Peyer's patch (tissue), 4 donors: ENCODE data around the gene NXPH2.

Experiments
- POLR2A ChIP-seq, 2 donors: fragments of 450-650 bp; IDR thresholded peaks; one replicate each; pipeline ENCODE4 v1.5.1; 2017; ENCODE audit warnings: antibody characterized with exemption in 2 of 2, mild to moderate bottlenecking in 2 of 2, moderate library complexity in 2 of 2
- TF ChIP-seq, protein P1 (sequence below), 6 experiments: fragments of 450-650 bp in 4 of 6; fragments of 200-600 bp in 2 of 6; sonication (generic) in 1 of 6; IDR thresholded peaks; one replicate each; pipeline ENCODE4 v1.5.1; 2017 to 2019; ENCODE audit warnings: antibody characterized with exemption in 6 of 6, mild to moderate bottlenecking in 3 of 6, moderate library complexity in 1 of 6

DNA sequence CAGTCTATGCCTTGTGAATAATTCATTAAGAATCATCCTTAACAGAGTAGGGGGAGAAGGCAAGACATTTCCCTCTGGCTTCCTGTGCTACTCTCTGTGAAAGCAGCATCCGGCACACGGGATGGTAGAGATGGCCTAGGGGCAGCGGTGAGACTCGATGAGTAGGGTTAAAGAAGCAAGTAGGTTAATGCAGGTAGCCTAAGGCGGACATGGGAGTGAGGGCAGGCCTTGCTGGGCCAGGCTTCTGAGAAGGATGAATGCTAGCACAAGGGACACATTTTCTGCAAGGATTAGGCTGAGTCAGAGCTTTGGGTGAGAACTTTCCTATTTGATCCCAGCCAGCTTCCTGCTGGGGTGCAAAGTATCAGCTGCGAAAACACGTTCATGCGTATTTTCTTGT, 80.8 kb downstream of the NXPH2 start:
- TF ChIP-seq POLR2A (IDR thresholded peaks at IDR 0.05) = no peak
- TF ChIP-seq, protein P1, sequence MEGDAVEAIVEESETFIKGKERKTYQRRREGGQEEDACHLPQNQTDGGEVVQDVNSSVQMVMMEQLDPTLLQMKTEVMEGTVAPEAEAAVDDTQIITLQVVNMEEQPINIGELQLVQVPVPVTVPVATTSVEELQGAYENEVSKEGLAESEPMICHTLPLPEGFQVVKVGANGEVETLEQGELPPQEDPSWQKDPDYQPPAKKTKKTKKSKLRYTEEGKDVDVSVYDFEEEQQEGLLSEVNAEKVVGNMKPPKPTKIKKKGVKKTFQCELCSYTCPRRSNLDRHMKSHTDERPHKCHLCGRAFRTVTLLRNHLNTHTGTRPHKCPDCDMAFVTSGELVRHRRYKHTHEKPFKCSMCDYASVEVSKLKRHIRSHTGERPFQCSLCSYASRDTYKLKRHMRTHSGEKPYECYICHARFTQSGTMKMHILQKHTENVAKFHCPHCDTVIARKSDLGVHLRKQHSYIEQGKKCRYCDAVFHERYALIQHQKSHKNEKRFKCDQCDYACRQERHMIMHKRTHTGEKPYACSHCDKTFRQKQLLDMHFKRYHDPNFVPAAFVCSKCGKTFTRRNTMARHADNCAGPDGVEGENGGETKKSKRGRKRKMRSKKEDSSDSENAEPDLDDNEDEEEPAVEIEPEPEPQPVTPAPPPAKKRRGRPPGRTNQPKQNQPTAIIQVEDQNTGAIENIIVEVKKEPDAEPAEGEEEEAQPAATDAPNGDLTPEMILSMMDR (IDR thresholded peaks at IDR 0.05) = no peak
